SK-N-SH treated with all-trans-retinoic acid at 6 μM for 48 hours (cell line): Measurements from ENCODE around the gene KCNAB3.

Experiments
- ATAC-seq: fragments of 200-7000 bp; cut with Tn5 transposase; 3 replicates; pipeline ENCODE4 v1.9.1; 2020; ENCODE audit warnings: mild to moderate bottlenecking, moderate library complexity
- ARNTL ChIP-seq: fragments of 450-650 bp; formaldehyde crosslinking; IDR thresholded peaks from 2 replicates; pipeline ENCODE4 v1.5.0; 2020; ENCODE audit warnings: low read depth, mild to moderate bottlenecking, moderate library complexity, borderline replicate concordance
- BACH2 ChIP-seq: fragments of 250-450 bp; sonication (Bioruptor Pico); IDR thresholded peaks from 2 replicates; pipeline ENCODE4 v1.9.0; 2021; ENCODE audit warnings: mild to moderate bottlenecking, borderline replicate concordance
- CREB5 ChIP-seq: fragments of 250-450 bp; sonication (Bioruptor Pico); IDR thresholded peaks from 2 replicates; pipeline ENCODE4 v1.5.1; 2020; ENCODE audit warnings: low read depth, mild to moderate bottlenecking, moderate library complexity
- CSRNP3 ChIP-seq: fragments of 250-450 bp; sonication (Bioruptor Pico); IDR thresholded peaks from 2 replicates; pipeline ENCODE4 v1.5.1; 2021; ENCODE audit warnings: mild to moderate bottlenecking, moderate library complexity
- ESRRG ChIP-seq: fragments of 250-450 bp; sonication (Bioruptor Pico); IDR thresholded peaks from 2 replicates; pipeline ENCODE4 v1.6.1; 2021; ENCODE audit warnings: mild to moderate bottlenecking
- GLIS3 ChIP-seq: fragments of 250-450 bp; sonication (Bioruptor Pico); IDR thresholded peaks from 2 replicates; pipeline ENCODE4 v1.5.0; 2020; ENCODE audit warnings: mild to moderate bottlenecking, moderate library complexity
- ISL1 ChIP-seq: fragments of 250-450 bp; sonication (Bioruptor Pico); IDR thresholded peaks from 2 replicates; pipeline ENCODE4 v2.1.2; 2022; ENCODE audit warnings: mild to moderate bottlenecking, moderate library complexity
- OSR1 ChIP-seq: fragments of 250-450 bp; sonication (Bioruptor Pico); IDR thresholded peaks from 2 replicates; pipeline ENCODE4 v1.8.0; 2022; ENCODE audit warnings: moderate library complexity, mild to moderate bottlenecking, inconsistent platforms
- PATZ1 ChIP-seq: fragments of 250-450 bp; sonication (Bioruptor Pico); IDR thresholded peaks from 2 replicates; pipeline ENCODE4 v1.8.0; 2020; ENCODE audit warnings: mild to moderate bottlenecking, moderate library complexity, borderline replicate concordance
- POU6F1 ChIP-seq: fragments of 250-450 bp; sonication (Bioruptor Pico); IDR thresholded peaks from 2 replicates; pipeline ENCODE4 v1.8.0; 2021; ENCODE audit warnings: low read depth, mild to moderate bottlenecking, moderate library complexity, borderline replicate concordance
- PPARA ChIP-seq: fragments of 250-450 bp; sonication (Bioruptor Pico); IDR thresholded peaks from 2 replicates; pipeline ENCODE4 v1.5.0; 2020; ENCODE audit warnings: mild to moderate bottlenecking, borderline replicate concordance
- RARB ChIP-seq: fragments of 250-450 bp; sonication (Bioruptor Pico); IDR thresholded peaks from 2 replicates; pipeline ENCODE4 v1.8.0; 2021; ENCODE audit warnings: mild to moderate bottlenecking, moderate library complexity
- SNAI2 ChIP-seq: fragments of 250-450 bp; sonication (Bioruptor Pico); IDR thresholded peaks from 2 replicates; pipeline ENCODE4 v1.5.0; 2020; ENCODE audit warnings: mild to moderate bottlenecking, moderate library complexity
- TCF4 ChIP-seq: fragments of 250-450 bp; sonication (Bioruptor Pico); IDR thresholded peaks from 2 replicates; pipeline ENCODE4 v1.8.0; 2021; ENCODE audit warnings: mild to moderate bottlenecking, moderate library complexity, borderline replicate concordance
- TOX ChIP-seq: fragments of 250-450 bp; sonication (Bioruptor Pico); IDR thresholded peaks from 2 replicates; pipeline ENCODE4 v1.8.0; 2021; ENCODE audit warnings: mild to moderate bottlenecking, moderate library complexity, borderline replicate concordance
- TSHZ2 ChIP-seq: fragments of 250-450 bp; sonication (Bioruptor Pico); IDR thresholded peaks from 2 replicates; pipeline ENCODE4 v1.5.0; 2020; ENCODE audit warnings: mild to moderate bottlenecking, moderate library complexity
- ZC3H10 ChIP-seq: fragments of 250-450 bp; sonication (Bioruptor Pico); IDR thresholded peaks from 2 replicates; pipeline ENCODE4 v1.5.1; 2021; ENCODE audit warnings: mild to moderate bottlenecking, moderate library complexity
- ZNF565 ChIP-seq: fragments of 450-650 bp; formaldehyde crosslinking; conservative IDR thresholded peaks from 2 replicates; pipeline ENCODE4 v1.5.0; 2020; ENCODE audit warnings: low read depth, mild to moderate bottlenecking, moderate library complexity
- ZNF70 ChIP-seq: fragments of 450-650 bp; formaldehyde crosslinking; IDR thresholded peaks from 2 replicates; pipeline ENCODE4 v1.5.0; 2020; ENCODE audit warnings: mild to moderate bottlenecking, moderate library complexity
- ZNF8 ChIP-seq: fragments of 450-650 bp; formaldehyde crosslinking; IDR thresholded peaks from 2 replicates; pipeline ENCODE4 v1.5.0; 2020; ENCODE audit warnings: mild to moderate bottlenecking, moderate library complexity

Gene KCNAB3

GRCh38 chr17:7910281-7910680 is 19.4 kb downstream of the KCNAB3 start:
- no peak for ATAC-seq

GRCh38 chr17:7909089-7909488 is 20.6 kb downstream of the KCNAB3 start:
- ATAC-seq, result no peak
- no peak for TF ChIP-seq GLIS3 (CRISPR knock-in tag)
- no peak for TF ChIP-seq ZC3H10 (CRISPR knock-in tag)
- no peak for TF ChIP-seq PPARA (CRISPR knock-in tag)
- no peak for TF ChIP-seq SNAI2 (CRISPR knock-in tag)
- TF ChIP-seq RARB (CRISPR knock-in tag), result no peak
- no peak for TF ChIP-seq TSHZ2 (CRISPR knock-in tag)
- no peak for TF ChIP-seq ESRRG (CRISPR knock-in tag)
- TF ChIP-seq ZNF565, result no peak
- no peak for TF ChIP-seq TCF4 (CRISPR knock-in tag)
- no peak for TF ChIP-seq ARNTL (CRISPR knock-in tag)
- no peak for TF ChIP-seq POU6F1 (CRISPR knock-in tag)
- no peak for TF ChIP-seq PATZ1 (CRISPR knock-in tag)
- TF ChIP-seq ZNF70 (CRISPR knock-in tag), result no peak
- no peak for TF ChIP-seq ISL1 (CRISPR knock-in tag)
- no peak for TF ChIP-seq BACH2 (CRISPR knock-in tag)
- no peak for TF ChIP-seq CSRNP3

More at GRCh38 chr17:7910281-7910680, 19.4 kb downstream of the KCNAB3 start:
- TF ChIP-seq SNAI2 (CRISPR knock-in tag) (no peak), RARB (CRISPR knock-in tag) (no peak), BACH2 (CRISPR knock-in tag) (no peak), GLIS3 (CRISPR knock-in tag) (no peak), ZNF8 (CRISPR knock-in tag) (no peak), ISL1 (CRISPR knock-in tag) (no peak), CREB5 (CRISPR knock-in tag) (no peak), OSR1 (CRISPR knock-in tag) (no peak), TOX (CRISPR knock-in tag) (no peak), CSRNP3 (no peak), ZNF70 (CRISPR knock-in tag) (no peak), TSHZ2 (CRISPR knock-in tag) (no peak)
